AG20443 (cell line): ENCODE measurements around the gene DCTN3.

Experiments
- DNase-seq: peaks from one replicate; pipeline ENCODE4 v3.0.0; 2012; ENCODE audit warnings: low spot score, mixed read lengths

The DCTN3 gene

GRCh38 chr9:34620061-34620994 is at the start of gene DCTN3:
Gene DCTN3, minus strand, starts transcription at chr9:34620495. Its CDS starts 31 bp downstream, at chr9:34620464.
- DNase-seq: peak; percentile 97

- peak; percentile 97 for DNase-seq
These were observed 45.3 kb upstream of the DCTN3 start for GRCh38 chr9:34665381-34666250.

- no peak for DNase-seq
These were observed 44.7 kb upstream of the DCTN3 start for GRCh38 chr9:34665067-34665380.

- DNase-seq: peak; percentile 84
These were observed 44.2 kb upstream of the DCTN3 start for GRCh38 chr9:34664281-34665066.

GRCh38 chr9:34663303-34663605 is 43.0 kb upstream of the DCTN3 start:
- no peak for DNase-seq

- no peak for DNase-seq
These were observed 42.4 kb upstream of the DCTN3 start, which contains the start of gene CCL27 for GRCh38 chr9:34662526-34663302. Gene CCL27, minus strand, starts transcription at chr9:34662657. Its CDS starts 24 bp downstream, at chr9:34662633.

GRCh38 chr9:34659592-34660253 is 39.4 kb upstream of the DCTN3 start:
- no peak for DNase-seq

- DNase-seq: no peak
These were observed 38.2 kb upstream of the DCTN3 start for GRCh38 chr9:34658461-34658860.

- DNase-seq: no peak
These were observed 36.7 kb upstream of the DCTN3 start for GRCh38 chr9:34656992-34657391.

GRCh38 chr9:34655394-34655793 is 35.1 kb upstream of the DCTN3 start:
- no peak for DNase-seq

GRCh38 chr9:34654323-34655051 is 34.2 kb upstream of the DCTN3 start:
- peak; percentile 77 for DNase-seq

GRCh38 chr9:34653151-34654072 is 33.1 kb upstream of the DCTN3 start:
- DNase-seq: peak; percentile 61

- no peak for DNase-seq
These were observed 32.3 kb upstream of the DCTN3 start for GRCh38 chr9:34652602-34653000.

GRCh38 chr9:34651876-34652601 is 31.7 kb upstream of the DCTN3 start, which contains the start of gene IL11RA:
Gene IL11RA, plus strand, starts transcription at chr9:34652185. Its CDS starts 3,033 bp downstream, at chr9:34655218.
- peak; percentile 95 for DNase-seq

GRCh38 chr9:34651321-34651720 is 31.0 kb upstream of the DCTN3 start:
- no peak for DNase-seq

- no peak for DNase-seq
These were observed 30.5 kb upstream of the DCTN3 start for GRCh38 chr9:34650816-34651215.

GRCh38 chr9:34648673-34649072 is 28.4 kb upstream of the DCTN3 start:
- no peak for DNase-seq

GRCh38 chr9:34647651-34648050 is 27.4 kb upstream of the DCTN3 start:
- DNase-seq: no peak
